HL-60 (cell line): ENCODE results near the gene DOK5.

Source experiments
- DNase-seq, 2 experiments: peaks; one replicate each; pipeline ENCODE4 v3.0.0-alpha.2; 2010 to 2020; ENCODE audit warnings: low read depth in 1 of 2, low spot score in 1 of 2
- H3K27ac ChIP-seq: fragments of 250-450 bp; sonication (Bioruptor Pico); replicated peaks from 2 replicates; pipeline ENCODE4 v1.5.1; 2020; ENCODE audit warnings: mild to moderate bottlenecking, moderate library complexity
- H3K27me3 ChIP-seq: fragments of 250-450 bp; sonication (Bioruptor Pico); 2 replicates; pipeline ENCODE4 v1.5.1; 2021; ENCODE audit warnings: mild to moderate bottlenecking, moderate library complexity; ENCODE audit not compliant: insufficient read depth, poor library complexity, severe bottlenecking
- H3K4me3 ChIP-seq: replicated peaks from 2 replicates; pipeline ENCODE4 v1.5.1; 2011; ENCODE audit warnings: mild to moderate bottlenecking, control low read depth, low read length; ENCODE audit not compliant: insufficient read depth
- GABPA ChIP-seq: IDR thresholded peaks from 2 replicates; pipeline ENCODE4 v1.6.1; 2012; ENCODE audit warnings: low read depth
- POLR2AphosphoS5 ChIP-seq: IDR thresholded peaks from 2 replicates; pipeline ENCODE4 v1.6.1; 2012; ENCODE audit warnings: low read depth
- SPI1 ChIP-seq: IDR thresholded peaks from 2 replicates; pipeline ENCODE4 v1.6.1; 2012; ENCODE audit warnings: low read depth, mild to moderate bottlenecking, borderline replicate concordance
- TF ChIP-seq, protein P1 (sequence below): IDR thresholded peaks from 2 replicates; pipeline ENCODE4 v1.6.1; 2012; ENCODE audit warnings: low read depth; ENCODE audit not compliant: insufficient replicate concordance
- TF ChIP-seq, protein P2 (sequence below): IDR thresholded peaks from one replicate; pipeline ENCODE4 v1.5.1; 2011; ENCODE audit warnings: low read length, control low read depth, inconsistent platforms; ENCODE audit not compliant: insufficient read depth

Gene DOK5

DNA sequence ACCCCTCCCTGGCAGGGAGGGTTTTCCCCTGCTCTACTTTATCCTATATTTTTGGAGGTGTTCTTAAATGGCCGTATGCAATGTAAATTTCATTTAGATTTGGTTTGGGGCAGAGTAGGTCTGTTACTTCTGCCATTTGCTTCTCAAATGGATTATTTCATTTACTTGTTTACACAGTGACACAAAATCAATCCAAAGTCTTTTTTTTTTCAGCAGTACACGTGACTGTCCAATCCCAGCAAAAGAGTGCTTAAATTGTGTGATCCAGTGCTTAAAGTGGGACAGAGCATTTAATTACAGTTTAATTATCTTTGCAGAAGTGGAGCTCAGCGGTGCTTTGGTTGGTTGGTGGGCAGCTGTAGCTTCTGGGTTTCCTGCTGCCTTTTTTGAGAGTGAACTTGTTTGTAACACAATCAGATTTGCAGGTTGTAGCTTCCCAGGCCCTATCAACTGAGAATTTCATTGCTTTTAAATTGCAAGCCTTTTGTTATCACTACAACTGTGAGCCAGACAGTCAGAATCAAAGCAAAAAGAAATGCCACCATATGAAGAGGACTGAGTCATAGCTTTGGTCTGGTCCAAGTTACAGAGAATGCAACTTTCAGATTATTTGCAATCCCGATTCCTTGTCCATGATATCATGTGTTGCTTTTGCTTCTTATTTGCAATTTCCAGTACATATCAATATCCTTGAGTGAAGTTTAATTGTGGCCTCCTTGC, 216.9 kb downstream of the DOK5 start:
- DNase-seq: no peak
- Histone ChIP-seq H3K27ac (no peak overlapping the region), H3K4me3 (no peak overlapping the region), H3K27me3 (no peaks in the 10 kb centered on the region)
- TF ChIP-seq, protein P1, sequence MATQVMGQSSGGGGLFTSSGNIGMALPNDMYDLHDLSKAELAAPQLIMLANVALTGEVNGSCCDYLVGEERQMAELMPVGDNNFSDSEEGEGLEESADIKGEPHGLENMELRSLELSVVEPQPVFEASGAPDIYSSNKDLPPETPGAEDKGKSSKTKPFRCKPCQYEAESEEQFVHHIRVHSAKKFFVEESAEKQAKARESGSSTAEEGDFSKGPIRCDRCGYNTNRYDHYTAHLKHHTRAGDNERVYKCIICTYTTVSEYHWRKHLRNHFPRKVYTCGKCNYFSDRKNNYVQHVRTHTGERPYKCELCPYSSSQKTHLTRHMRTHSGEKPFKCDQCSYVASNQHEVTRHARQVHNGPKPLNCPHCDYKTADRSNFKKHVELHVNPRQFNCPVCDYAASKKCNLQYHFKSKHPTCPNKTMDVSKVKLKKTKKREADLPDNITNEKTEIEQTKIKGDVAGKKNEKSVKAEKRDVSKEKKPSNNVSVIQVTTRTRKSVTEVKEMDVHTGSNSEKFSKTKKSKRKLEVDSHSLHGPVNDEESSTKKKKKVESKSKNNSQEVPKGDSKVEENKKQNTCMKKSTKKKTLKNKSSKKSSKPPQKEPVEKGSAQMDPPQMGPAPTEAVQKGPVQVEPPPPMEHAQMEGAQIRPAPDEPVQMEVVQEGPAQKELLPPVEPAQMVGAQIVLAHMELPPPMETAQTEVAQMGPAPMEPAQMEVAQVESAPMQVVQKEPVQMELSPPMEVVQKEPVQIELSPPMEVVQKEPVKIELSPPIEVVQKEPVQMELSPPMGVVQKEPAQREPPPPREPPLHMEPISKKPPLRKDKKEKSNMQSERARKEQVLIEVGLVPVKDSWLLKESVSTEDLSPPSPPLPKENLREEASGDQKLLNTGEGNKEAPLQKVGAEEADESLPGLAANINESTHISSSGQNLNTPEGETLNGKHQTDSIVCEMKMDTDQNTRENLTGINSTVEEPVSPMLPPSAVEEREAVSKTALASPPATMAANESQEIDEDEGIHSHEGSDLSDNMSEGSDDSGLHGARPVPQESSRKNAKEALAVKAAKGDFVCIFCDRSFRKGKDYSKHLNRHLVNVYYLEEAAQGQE: no peak
- TF ChIP-seq, protein P2, sequence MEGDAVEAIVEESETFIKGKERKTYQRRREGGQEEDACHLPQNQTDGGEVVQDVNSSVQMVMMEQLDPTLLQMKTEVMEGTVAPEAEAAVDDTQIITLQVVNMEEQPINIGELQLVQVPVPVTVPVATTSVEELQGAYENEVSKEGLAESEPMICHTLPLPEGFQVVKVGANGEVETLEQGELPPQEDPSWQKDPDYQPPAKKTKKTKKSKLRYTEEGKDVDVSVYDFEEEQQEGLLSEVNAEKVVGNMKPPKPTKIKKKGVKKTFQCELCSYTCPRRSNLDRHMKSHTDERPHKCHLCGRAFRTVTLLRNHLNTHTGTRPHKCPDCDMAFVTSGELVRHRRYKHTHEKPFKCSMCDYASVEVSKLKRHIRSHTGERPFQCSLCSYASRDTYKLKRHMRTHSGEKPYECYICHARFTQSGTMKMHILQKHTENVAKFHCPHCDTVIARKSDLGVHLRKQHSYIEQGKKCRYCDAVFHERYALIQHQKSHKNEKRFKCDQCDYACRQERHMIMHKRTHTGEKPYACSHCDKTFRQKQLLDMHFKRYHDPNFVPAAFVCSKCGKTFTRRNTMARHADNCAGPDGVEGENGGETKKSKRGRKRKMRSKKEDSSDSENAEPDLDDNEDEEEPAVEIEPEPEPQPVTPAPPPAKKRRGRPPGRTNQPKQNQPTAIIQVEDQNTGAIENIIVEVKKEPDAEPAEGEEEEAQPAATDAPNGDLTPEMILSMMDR: no peak
- no peak for TF ChIP-seq GABPA
- no peak for TF ChIP-seq POLR2AphosphoS5
- TF ChIP-seq SPI1: no peak

DNA sequence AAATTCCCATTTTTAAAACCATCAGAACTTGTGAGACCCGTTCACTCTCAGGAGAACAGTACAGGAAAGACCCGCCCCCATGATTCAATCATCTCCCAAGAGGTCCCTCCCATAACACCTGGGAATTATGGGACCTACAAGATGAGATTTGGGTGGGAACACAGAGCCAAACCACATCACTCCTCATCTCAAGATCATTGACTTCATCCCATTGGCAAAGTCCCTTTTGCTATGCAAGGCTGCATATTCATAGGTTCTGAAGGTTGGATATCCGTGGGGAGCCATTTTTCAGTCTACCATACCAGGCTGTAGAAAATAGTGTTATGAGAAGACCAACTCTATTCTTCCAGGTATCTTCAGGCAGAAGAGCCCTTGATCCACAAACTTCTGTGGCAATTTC, 219.1 kb downstream of the DOK5 start:
- no peak overlapping the region for H3K4me3 ChIP-seq
- DNase-seq: no peak
- H3K27ac ChIP-seq: no peak overlapping the region
- TF ChIP-seq SPI1 (no peak), GABPA (no peak)
- TF ChIP-seq, protein P1: no peak
- TF ChIP-seq, protein P2: no peak
- H3K27me3 ChIP-seq: no peaks in the 10 kb centered on the region

DNA sequence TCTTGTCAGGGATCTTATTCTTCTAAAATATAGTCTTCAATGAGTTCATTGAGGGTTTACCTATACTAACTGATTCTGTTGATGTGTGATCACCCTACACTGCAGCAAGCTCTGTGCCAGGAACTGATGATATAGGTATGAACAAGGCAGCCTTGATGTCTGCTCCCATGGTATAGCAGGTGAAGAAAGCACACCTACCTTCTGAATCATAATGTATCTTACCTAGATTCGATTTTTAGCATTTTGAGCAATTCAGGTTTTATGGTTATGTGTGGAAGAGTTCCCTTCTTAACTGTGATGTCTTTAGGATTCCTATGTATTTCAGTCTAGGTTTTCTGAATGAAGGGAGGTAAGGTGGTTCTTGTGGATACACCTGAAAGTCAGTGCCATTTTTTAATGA, 223.0 kb downstream of the DOK5 start:
- no peak for TF ChIP-seq GABPA
- TF ChIP-seq, protein P1: no peak
- TF ChIP-seq, protein P2: no peak
- no peak for TF ChIP-seq SPI1
- no peak for TF ChIP-seq POLR2AphosphoS5
- no peak for DNase-seq
- Histone ChIP-seq H3K27me3 (no peaks in the 10 kb centered on the region), H3K27ac (no peak overlapping the region), H3K4me3 (no peak overlapping the region)
